ENCODE data around the gene PANK4.

DNA sequence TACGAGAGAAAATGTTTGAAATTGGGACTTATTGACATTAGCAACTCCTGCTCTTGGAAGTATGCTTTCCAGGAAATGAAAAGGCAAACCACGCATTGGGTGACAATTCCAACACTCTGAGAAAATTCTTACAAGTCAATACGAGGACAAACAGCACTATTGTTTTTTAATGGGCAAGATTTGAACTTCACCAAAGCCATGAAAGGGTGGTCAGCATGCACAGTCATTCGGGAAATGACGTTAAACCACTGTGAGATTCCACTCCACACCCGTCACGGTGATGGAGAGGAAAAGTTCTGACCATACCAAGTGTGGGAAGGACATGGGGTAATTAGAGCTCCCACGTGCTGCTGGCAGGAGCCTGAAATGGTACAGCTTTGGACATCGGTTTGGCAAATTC lies 48.0 kb upstream of the PANK4 start:
- TF ChIP-seq, protein P1, sequence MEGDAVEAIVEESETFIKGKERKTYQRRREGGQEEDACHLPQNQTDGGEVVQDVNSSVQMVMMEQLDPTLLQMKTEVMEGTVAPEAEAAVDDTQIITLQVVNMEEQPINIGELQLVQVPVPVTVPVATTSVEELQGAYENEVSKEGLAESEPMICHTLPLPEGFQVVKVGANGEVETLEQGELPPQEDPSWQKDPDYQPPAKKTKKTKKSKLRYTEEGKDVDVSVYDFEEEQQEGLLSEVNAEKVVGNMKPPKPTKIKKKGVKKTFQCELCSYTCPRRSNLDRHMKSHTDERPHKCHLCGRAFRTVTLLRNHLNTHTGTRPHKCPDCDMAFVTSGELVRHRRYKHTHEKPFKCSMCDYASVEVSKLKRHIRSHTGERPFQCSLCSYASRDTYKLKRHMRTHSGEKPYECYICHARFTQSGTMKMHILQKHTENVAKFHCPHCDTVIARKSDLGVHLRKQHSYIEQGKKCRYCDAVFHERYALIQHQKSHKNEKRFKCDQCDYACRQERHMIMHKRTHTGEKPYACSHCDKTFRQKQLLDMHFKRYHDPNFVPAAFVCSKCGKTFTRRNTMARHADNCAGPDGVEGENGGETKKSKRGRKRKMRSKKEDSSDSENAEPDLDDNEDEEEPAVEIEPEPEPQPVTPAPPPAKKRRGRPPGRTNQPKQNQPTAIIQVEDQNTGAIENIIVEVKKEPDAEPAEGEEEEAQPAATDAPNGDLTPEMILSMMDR (IDR thresholded peaks at IDR 0.05; ENCODE audit: low read depth, low read length, missing input control) = no peak
- TF ChIP-seq YY1 (IDR thresholded peaks at IDR 0.05) (no peak), GABPA (IDR thresholded peaks at IDR 0.05 in 1 of 2, conservative IDR thresholded peaks at IDR 0.05 in 1 of 2) (no peak), EGR1 (IDR thresholded peaks at IDR 0.05; ENCODE audit: low read depth in 2 of 2) (no peak), REST (IDR thresholded peaks at IDR 0.05) (no peak), RAD21 (IDR thresholded peaks at IDR 0.05) (no peak), JUND (IDR thresholded peaks at IDR 0.05) (no peak), FOXA1 (IDR thresholded peaks at IDR 0.05) (no peak), RXRA (IDR thresholded peaks at IDR 0.05) (no peak), ATF3 (IDR thresholded peaks at IDR 0.05) (no peak), SP1 (IDR thresholded peaks at IDR 0.05) (no peak)

Measured in liver (tissue), 3 donors.